GM21737 (cell line): ENCODE data around the gene GPATCH3.
"Not testable (repeated sequence)": the region's sequence is repeated elsewhere in the genome, so short reads cannot be mapped to it uniquely, and the experiment has no call there.

Source experiments
- ATAC-seq: cut with Tn5 transposase; IDR thresholded peaks from one replicate; pipeline ENCODE4 v1.9.1; 2021; ENCODE audit warnings: mild to moderate bottlenecking, moderate library complexity; ENCODE audit not compliant: unreplicated experiment

The GPATCH3 gene

DNA sequence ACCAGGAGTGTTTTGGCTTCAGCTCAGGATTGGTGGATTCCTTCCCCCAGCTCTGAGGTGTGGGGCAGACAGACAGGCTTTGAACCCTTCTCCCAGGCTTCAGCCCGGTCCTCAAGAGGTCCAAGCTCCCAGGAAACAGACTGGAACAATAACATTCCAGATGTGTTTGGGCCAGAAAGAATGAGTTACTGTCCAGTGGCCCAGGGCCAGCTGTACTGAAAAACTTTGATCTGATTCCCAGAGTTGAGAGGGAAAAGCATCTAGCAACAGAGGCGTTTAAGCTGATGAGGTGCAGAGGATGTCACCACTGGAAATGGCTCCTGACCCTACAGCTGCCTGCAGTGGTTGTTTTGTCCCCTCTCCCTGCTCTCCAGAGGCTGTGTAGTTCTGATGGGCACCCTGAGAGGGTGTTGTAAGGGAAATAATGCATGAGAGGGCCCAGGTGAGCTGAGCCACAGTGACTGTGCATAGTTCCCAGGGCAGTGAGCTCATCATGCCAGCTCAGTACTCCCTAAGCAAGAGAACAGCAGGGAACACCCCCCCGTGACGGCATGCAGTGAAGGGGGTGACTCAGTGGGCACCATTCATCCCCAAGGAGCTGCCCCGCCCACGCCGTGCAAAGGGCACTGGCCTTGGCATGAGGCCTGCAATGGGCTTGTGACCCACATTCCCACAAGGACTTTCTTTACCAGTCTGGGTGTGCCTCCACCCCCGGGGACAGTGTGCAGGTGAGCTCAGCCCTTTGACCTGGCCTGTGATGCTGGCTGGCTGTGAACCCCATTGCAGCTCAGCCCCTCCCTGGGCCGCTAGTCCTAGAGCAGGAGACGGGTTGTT lies 51.1 kb downstream of the GPATCH3 start:
- no peak for ATAC-seq

DNA sequence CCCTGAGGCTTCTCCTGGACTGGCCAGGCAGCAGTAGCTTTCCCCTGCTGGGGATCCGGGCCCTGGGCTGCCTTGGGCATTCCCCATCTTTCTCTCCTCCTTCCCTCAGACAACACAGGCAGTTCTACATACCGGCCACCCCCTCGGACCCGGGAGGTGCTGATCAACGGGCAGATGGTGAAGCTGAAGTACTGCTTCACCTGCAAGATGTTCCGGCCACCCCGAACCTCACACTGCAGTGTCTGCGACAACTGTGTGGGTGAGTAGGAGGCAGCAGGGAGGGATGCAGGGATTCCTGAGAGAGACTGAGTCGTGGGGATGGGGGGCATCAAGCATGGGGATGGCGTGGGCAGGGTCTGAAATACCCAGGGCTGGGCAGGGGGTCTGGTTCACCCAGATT lies 51.8 kb downstream of the GPATCH3 start:
- no peak for ATAC-seq

- not testable (repeated sequence) for ATAC-seq
Measured at GRCh38 chr1:26847826-26848225, 52.4 kb downstream of the GPATCH3 start.

- no peak for ATAC-seq
Measured at GRCh38 chr1:26844424-26845196, 55.7 kb downstream of the GPATCH3 start.
